ENCODE results near the gene MYOCD.

DNA sequence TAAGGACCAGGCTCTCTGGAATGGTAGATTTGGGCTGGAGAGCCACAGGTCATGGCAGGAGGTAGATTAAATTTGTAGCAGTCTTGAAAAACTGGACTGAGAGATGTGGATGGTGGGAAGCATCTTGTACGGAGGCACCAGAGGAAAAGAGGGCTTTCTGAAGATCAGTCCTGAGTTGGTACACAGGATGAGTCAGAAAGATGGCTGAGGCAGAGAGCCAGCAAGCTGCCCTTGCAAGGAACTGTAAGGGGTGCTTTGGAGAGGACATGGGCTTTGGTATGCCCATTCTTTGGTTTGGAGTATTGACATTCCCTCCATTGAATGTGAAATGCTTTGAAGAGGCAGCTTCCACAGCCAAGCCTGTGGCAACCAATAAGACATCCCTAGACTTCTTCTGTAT is 55.9 kb downstream of the MYOCD start:
- TF ChIP-seq RFX5 (IDR thresholded peaks at IDR 0.05) (no peak), GATA3 (IDR thresholded peaks at IDR 0.05; ENCODE audit: borderline replicate concordance) (no peak), CBX8 (IDR thresholded peaks at IDR 0.05) (no peak), ZFP36 (IDR thresholded peaks at IDR 0.05; ENCODE audit: borderline replicate concordance, partially characterized antibody) (no peak), CHD2 (IDR thresholded peaks at IDR 0.05; ENCODE audit: low read length, partially characterized antibody) (no peak), HOXB5 (CRISPR knock-in tag; IDR thresholded peaks at IDR 0.05) (no peak), MYC (IDR thresholded peaks at IDR 0.05; ENCODE audit: borderline replicate concordance, low read length) (no peak), POLR2A (IDR thresholded peaks at IDR 0.05; ENCODE audit: low read length) (no peak), RAD21 (conservative IDR thresholded peaks at IDR 0.05 in 1 of 2, IDR thresholded peaks at IDR 0.05 in 1 of 2) (no peak), JUN (IDR thresholded peaks at IDR 0.05) (no peak)
- TF ChIP-seq, protein P1, sequence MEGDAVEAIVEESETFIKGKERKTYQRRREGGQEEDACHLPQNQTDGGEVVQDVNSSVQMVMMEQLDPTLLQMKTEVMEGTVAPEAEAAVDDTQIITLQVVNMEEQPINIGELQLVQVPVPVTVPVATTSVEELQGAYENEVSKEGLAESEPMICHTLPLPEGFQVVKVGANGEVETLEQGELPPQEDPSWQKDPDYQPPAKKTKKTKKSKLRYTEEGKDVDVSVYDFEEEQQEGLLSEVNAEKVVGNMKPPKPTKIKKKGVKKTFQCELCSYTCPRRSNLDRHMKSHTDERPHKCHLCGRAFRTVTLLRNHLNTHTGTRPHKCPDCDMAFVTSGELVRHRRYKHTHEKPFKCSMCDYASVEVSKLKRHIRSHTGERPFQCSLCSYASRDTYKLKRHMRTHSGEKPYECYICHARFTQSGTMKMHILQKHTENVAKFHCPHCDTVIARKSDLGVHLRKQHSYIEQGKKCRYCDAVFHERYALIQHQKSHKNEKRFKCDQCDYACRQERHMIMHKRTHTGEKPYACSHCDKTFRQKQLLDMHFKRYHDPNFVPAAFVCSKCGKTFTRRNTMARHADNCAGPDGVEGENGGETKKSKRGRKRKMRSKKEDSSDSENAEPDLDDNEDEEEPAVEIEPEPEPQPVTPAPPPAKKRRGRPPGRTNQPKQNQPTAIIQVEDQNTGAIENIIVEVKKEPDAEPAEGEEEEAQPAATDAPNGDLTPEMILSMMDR (IDR thresholded peaks at IDR 0.05), result no peak
- TF ChIP-seq, protein P2, sequence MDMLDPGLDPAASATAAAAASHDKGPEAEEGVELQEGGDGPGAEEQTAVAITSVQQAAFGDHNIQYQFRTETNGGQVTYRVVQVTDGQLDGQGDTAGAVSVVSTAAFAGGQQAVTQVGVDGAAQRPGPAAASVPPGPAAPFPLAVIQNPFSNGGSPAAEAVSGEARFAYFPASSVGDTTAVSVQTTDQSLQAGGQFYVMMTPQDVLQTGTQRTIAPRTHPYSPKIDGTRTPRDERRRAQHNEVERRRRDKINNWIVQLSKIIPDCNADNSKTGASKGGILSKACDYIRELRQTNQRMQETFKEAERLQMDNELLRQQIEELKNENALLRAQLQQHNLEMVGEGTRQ (IDR thresholded peaks at IDR 0.05), result no peak

All from A549 (cell line).